Tibial nerve (tissue), 4 donors: Measurements from ENCODE around the gene DTNB. TPM values are rescaled to one million over a fixed set of nuclear protein-coding genes. Genes with fewer than 3 reads are reported as not detected.

Source experiments
- DNase-seq, 2 donors: peaks; one replicate each; pipeline ENCODE4 v3.0.0-alpha.2; 2019; ENCODE audit warnings: low spot score in 2 of 2
- H3K27ac ChIP-seq, 4 donors: fragments of 200-600 bp; sonication (generic) in 3 of 4; one replicate each; pipeline ENCODE4 v1.5.1; 2017 to 2019; ENCODE audit warnings: mild to moderate bottlenecking in 1 of 4
- H3K27me3 ChIP-seq, 2 donors: fragments of 200-600 bp; sonication (generic) in 1 of 2; one replicate each; pipeline versions ENCODE4 v1.5.1 to v1.6.0; 2017 to 2019
- H3K36me3 ChIP-seq, 3 donors: fragments of 200-600 bp; sonication (generic); one replicate each; pipeline ENCODE4 v1.5.1; 2018 to 2019
- H3K4me1 ChIP-seq, 4 donors: fragments of 200-600 bp; sonication (generic) in 3 of 4; one replicate each; pipeline ENCODE4 v1.5.1; 2017 to 2019
- H3K4me3 ChIP-seq, 4 donors: fragments of 200-600 bp; sonication (generic) in 3 of 4; one replicate each; pipeline ENCODE4 v1.5.1; 2017 to 2019; ENCODE audit warnings: mild to moderate bottlenecking in 1 of 4, moderate library complexity in 1 of 4
- H3K9me3 ChIP-seq, 4 donors: fragments of 200-600 bp; sonication (generic) in 3 of 4; one replicate each; pipeline ENCODE4 v1.5.1; 2017 to 2019
- CTCF ChIP-seq, 5 experiments: fragments of 200-600 bp in 3 of 5; fragments of 450-650 bp in 2 of 5; sonication (generic) in 3 of 5; IDR thresholded peaks; one replicate each; pipeline ENCODE4 v1.5.1; 2016 to 2019; ENCODE audit warnings: antibody characterized with exemption in 5 of 5, mild to moderate bottlenecking in 3 of 5, moderate library complexity in 2 of 5
- EP300 ChIP-seq, 2 donors: sonication (generic); formaldehyde crosslinking; IDR thresholded peaks; one replicate each; pipeline ENCODE4 v1.6.1; 2017; ENCODE audit warnings: antibody characterized with exemption in 2 of 2, mild to moderate bottlenecking in 1 of 2
- POLR2A ChIP-seq, 2 donors: fragments of 450-650 bp; IDR thresholded peaks; one replicate each; pipeline ENCODE4 v1.6.1; 2017; ENCODE audit warnings: antibody characterized with exemption in 2 of 2, mild to moderate bottlenecking in 2 of 2, moderate library complexity in 2 of 2
- WGBS, 2 donors: methylation state at CpG; one replicate each; pipeline ENCODE4 v1.1.5; 2018; 5-methylcytosine and 5-hydroxymethylcytosine counted together
- total RNA-seq, 4 donors: library from RNA; depleted of rRNA; stranded (reverse); fragments of >200 nt; gene quantifications; one replicate each; pipeline ENCODE4 v1.1.0, GENCODE V29; 2016

The DTNB gene
- total RNA-seq, 4 donors from 2014 or later: 9.4 to 18.6 (median 13.1) TPM

GRCh38 chr2:25497918-25498407 is 175.4 kb downstream of the DTNB start:
- Histone ChIP-seq H3K4me1 (no peaks in the 10 kb centered on the region), H3K9me3 (no peaks in the 10 kb centered on the region), H3K27ac (no peak overlapping the region), H3K27me3 (no peaks in the 10 kb centered on the region), H3K36me3 (no peaks in the 10 kb centered on the region), H3K4me3 (no peak overlapping the region)
- 71 to 73% methylated on average over 2 of the region's 2 CpGs for WGBS, 2 donors
- TF ChIP-seq CTCF (IDR thresholded peaks at IDR 0.05): no peak
- no peak for TF ChIP-seq EP300 (IDR thresholded peaks at IDR 0.05)
- TF ChIP-seq POLR2A (IDR thresholded peaks at IDR 0.05): no peak
- no peak for DNase-seq

GRCh38 chr2:25497229-25497917 is 176.0 kb downstream of the DTNB start:
- no peaks in the 10 kb centered on the region for H3K27me3 ChIP-seq
- H3K4me1 ChIP-seq: no peaks in the 10 kb centered on the region
- no peak overlapping the region for H3K4me3 ChIP-seq
- no peaks in the 10 kb centered on the region for H3K36me3 ChIP-seq
- 75 to 80% methylated on average over 5 of the region's 5 CpGs for WGBS, 2 donors
- no peak overlapping the region for H3K27ac ChIP-seq
- no peaks in the 10 kb centered on the region for H3K9me3 ChIP-seq
- TF ChIP-seq EP300 (IDR thresholded peaks at IDR 0.05) (no peak), CTCF (IDR thresholded peaks at IDR 0.05) (no peak), POLR2A (IDR thresholded peaks at IDR 0.05) (no peak)
- no peak for DNase-seq

- no peaks in the 10 kb centered on the region for H3K9me3 ChIP-seq
- no peaks in the 10 kb centered on the region for H3K36me3 ChIP-seq
- WGBS, 2 donors: 91 to 94% methylated on average over 2 of the region's 2 CpGs
- no peak overlapping the region for H3K4me3 ChIP-seq
- H3K27me3 ChIP-seq: no peaks in the 10 kb centered on the region
- no peak overlapping the region for H3K27ac ChIP-seq
- no peak for DNase-seq
- TF ChIP-seq CTCF (IDR thresholded peaks at IDR 0.05) (no peak), EP300 (IDR thresholded peaks at IDR 0.05) (no peak), POLR2A (IDR thresholded peaks at IDR 0.05) (no peak)
- no peaks in the 10 kb centered on the region for H3K4me1 ChIP-seq
Measured at GRCh38 chr2:25494616-25495015, 178.8 kb downstream of the DTNB start.

- H3K27me3 ChIP-seq: no peaks in the 10 kb centered on the region
- H3K9me3 ChIP-seq: no peaks in the 10 kb centered on the region
- no peaks in the 10 kb centered on the region for H3K4me1 ChIP-seq
- H3K4me3 ChIP-seq: no peak overlapping the region
- WGBS, 2 donors: 83 to 90% methylated on average over 1 of the region's 1 CpG
- H3K27ac ChIP-seq: no peak overlapping the region
- peaks cover 0 to 6% (median 0%) of the 10 kb centered on the region in 3 donors for H3K36me3 ChIP-seq
- DNase-seq: no peak
- TF ChIP-seq EP300 (IDR thresholded peaks at IDR 0.05) (no peak), CTCF (IDR thresholded peaks at IDR 0.05) (no peak), POLR2A (IDR thresholded peaks at IDR 0.05) (no peak)
Measured at GRCh38 chr2:25493207-25493606, 180.2 kb downstream of the DTNB start.

- Histone ChIP-seq H3K27ac (no peak overlapping the region), H3K4me3 (no peak overlapping the region), H3K4me1 (no peaks in the 10 kb centered on the region), H3K9me3 (no peaks in the 10 kb centered on the region), H3K27me3 (no peaks in the 10 kb centered on the region), H3K36me3 (peaks cover 0 to 6% (median 0%) of the 10 kb centered on the region in 3 donors)
- TF ChIP-seq EP300 (IDR thresholded peaks at IDR 0.05): no peak
- no peak for TF ChIP-seq CTCF (IDR thresholded peaks at IDR 0.05)
- TF ChIP-seq POLR2A (IDR thresholded peaks at IDR 0.05): no peak
- WGBS, 2 donors: 93 to 100% methylated on average over 3 of the region's 3 CpGs
- DNase-seq: no peak
Measured at GRCh38 chr2:25492726-25493125, 180.7 kb downstream of the DTNB start.
